C4-2B (cell line): ENCODE measurements around the gene ARHGAP26.
"Not testable (repeated sequence)": the region's sequence is repeated elsewhere in the genome, so short reads cannot be mapped to it uniquely, and the experiment has no call there.

Experiments used
- H3K27ac ChIP-seq: fragments of 450-650 bp; 2 replicates; pipeline ENCODE4 v1.5.1; 2017
- CTCF ChIP-seq: fragments of 450-650 bp; conservative IDR thresholded peaks from 2 replicates; pipeline ENCODE4 v1.5.1; 2017; ENCODE audit warnings: mild to moderate bottlenecking
- ZFX ChIP-seq: fragments of 450-650 bp; IDR thresholded peaks from 2 replicates; pipeline ENCODE4 v1.6.1; 2017

The ARHGAP26 gene

GRCh38 chr5:143196601-143197259 lies 426.6 kb downstream of the ARHGAP26 start:
- no peak for TF ChIP-seq CTCF
- no peak for TF ChIP-seq ZFX
- H3K27ac ChIP-seq = no peak overlapping the region

- no peak overlapping the region for H3K27ac ChIP-seq
Observed at GRCh38 chr5:143197260-143197656, 427.1 kb downstream of the ARHGAP26 start.

GRCh38 chr5:143198332-143198731 lies 428.2 kb downstream of the ARHGAP26 start:
- no peak for TF ChIP-seq CTCF
- TF ChIP-seq ZFX = no peak
- no peak overlapping the region for H3K27ac ChIP-seq

More at GRCh38 chr5:143197260-143197656, 427.1 kb downstream of the ARHGAP26 start:
- TF ChIP-seq ZFX (no peak), CTCF (no peak)

- no peak overlapping the region for H3K27ac ChIP-seq
- TF ChIP-seq CTCF (no peak), ZFX (no peak)
Observed at GRCh38 chr5:143199161-143199560, 429.0 kb downstream of the ARHGAP26 start.

GRCh38 chr5:143199843-143200242 lies 429.7 kb downstream of the ARHGAP26 start:
- TF ChIP-seq CTCF (no peak), ZFX (no peak)
- H3K27ac ChIP-seq = no peak overlapping the region

GRCh38 chr5:143200781-143201398 lies 430.7 kb downstream of the ARHGAP26 start:
- no peak overlapping the region for H3K27ac ChIP-seq
- TF ChIP-seq CTCF = no peak
- no peak for TF ChIP-seq ZFX

- no peak overlapping the region for H3K27ac ChIP-seq
- no peak for TF ChIP-seq CTCF
Observed at GRCh38 chr5:143201589-143201988, 431.4 kb downstream of the ARHGAP26 start.

- H3K27ac ChIP-seq = not testable (repeated sequence)
Observed at GRCh38 chr5:143203301-143203956, 433.3 kb downstream of the ARHGAP26 start.
